ENCODE data around the gene FAIM2.
"Not testable (repeated sequence)": the region's sequence is repeated elsewhere in the genome, so short reads cannot be mapped to it uniquely, and the experiment has no call there.

FAIM2 gene

DNA sequence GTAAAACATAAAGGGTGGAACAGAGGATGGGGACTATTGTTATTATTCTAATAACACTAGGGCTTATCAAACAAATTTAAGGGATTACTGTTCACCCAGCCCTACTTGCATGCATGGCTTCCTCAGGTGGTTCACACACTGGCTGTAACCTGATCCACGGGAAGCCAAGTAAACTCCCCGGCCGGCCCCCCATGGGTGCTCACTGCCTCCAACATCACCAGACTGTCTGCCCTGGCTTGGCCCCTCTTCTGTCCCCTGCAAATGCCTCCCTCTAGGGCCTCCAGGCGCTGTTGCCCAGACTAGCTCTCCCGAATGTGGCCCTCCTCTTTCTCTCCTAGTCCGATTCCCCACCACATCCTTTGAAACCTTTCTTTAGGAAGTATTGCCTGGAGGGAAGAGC lies 18.6 kb downstream of the FAIM2 start:
- Mint-ChIP-seq H3K27ac (no peak overlapping the region), H3K4me1 (no peaks in the 10 kb centered on the region), H3K27me3 (peaks cover 17% of the 10 kb centered on the region), H3K4me3 (no peak overlapping the region), H3K9me3 (peaks cover 6 to 8% of the 10 kb centered on the region in 2 donors)
- ATAC-seq (no peak), DNase-seq (no peak)

DNA sequence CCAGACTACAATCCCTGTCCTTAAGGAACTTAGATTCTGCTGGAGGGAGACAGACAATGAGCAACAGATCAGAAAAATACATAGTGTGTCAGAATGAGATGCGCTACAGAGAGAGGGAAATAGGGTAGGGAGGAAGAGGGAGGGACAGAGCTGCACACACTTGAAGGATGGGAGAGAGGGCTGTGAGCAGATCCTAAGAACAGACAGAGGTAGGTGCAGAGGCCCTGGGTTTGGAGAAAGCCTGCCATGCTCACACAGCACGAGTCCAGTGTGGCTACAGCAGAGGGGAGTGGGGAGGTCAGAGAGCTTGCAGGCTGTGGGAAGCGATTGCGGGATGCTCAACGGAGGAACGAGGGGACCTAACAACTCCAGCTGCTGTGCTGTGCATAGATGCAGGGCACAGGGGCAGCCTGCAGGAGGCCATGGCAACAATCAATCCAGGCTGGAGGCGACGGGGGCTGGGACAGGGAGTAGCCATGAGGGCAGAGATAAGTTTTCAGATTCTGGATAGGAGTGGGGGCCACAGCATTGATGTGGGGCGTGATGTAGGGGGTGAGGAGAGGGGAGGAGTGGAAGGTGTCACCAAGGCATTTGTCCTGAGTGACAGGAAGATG lies 20.7 kb downstream of the FAIM2 start:
- Mint-ChIP-seq H3K4me3 (no peak overlapping the region), H3K9me3 (peaks cover 27 to 30% of the 10 kb centered on the region in 2 donors), H3K4me1 (no peaks in the 10 kb centered on the region), H3K27ac (no peak overlapping the region), H3K27me3 (peaks cover 17% of the 10 kb centered on the region)
- DNase-seq, result no peak
- ATAC-seq, result no peak

DNA sequence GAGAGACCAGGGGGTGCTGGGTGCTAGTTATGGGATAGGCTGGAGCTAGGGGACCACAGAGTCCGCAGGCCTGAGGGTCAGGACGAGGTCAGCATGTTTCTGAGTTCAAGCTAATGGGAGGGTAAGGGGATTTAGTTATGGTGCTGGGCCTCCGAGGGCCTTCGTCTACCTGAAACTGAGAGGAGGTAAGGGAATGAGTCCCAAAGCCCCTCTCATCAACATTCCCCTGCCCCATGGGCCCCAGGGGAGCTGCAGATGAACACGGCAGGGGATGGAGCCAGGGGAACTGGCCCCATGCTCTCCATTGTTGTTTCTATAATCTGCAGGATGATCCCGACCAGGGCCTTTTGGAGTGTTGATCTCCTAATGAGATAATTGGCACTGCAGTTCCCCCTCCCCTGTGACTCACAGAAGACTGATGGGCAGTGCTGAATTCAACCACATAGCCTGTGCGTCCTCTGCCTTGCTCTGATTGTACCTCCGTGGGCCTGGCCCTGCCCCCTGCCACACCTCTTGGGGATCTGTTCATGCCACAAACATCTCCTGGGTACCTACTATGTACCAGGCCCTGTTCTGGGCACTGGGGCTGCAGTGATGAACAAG lies 21.4 kb downstream of the FAIM2 start:
- DNase-seq, result no peak
- Mint-ChIP-seq H3K27ac (no peak overlapping the region), H3K27me3 (peaks cover 16% of the 10 kb centered on the region), H3K4me3 (no peak overlapping the region), H3K9me3 (peaks cover 31 to 35% of the 10 kb centered on the region in 2 donors), H3K4me1 (no peaks in the 10 kb centered on the region)
- no peak for ATAC-seq

DNA sequence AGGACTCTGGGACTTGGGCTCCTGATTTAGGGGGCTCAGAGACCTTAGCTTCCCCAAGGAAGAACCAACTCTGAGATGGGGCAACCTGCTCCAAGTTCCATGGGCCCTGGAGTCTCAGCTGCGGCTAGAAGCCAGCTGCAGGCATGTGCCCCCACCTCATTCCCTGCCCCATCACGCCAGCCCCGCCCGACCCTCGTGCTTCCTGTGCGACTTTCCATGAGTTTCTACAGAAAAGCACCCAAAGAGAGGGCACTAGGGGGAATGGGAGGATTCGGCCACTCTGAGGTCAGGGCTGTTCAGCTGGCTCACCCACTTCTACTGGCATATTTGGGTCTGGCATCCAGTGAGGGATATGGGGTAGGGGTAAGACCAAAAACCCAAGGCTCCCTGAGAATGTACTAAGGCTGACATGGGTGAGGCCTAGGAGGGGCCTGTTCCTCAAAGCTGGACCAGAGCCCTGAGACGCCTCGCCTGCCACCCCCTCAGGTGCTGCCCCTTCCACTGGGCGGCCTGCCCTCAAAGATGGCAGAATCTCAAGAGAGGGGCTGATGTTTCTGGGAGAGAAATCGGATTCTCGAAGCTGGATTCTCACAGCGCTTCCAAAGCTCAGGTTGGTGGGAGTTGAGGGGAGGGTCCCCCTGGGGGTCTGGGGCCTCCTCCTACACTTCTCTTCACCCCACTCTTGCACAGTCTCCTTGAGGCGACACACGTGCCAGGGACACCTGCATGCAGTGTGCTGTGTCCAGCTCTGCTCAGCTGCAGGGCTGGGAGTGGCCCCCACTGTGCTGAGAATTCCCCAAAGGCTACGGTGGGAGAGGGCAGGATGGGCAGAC lies 22.1 kb downstream of the FAIM2 start:
- Mint-ChIP-seq H3K27me3 (peaks cover 9% of the 10 kb centered on the region), H3K9me3 (peaks cover 31 to 35% of the 10 kb centered on the region in 2 donors), H3K4me1 (no peaks in the 10 kb centered on the region), H3K4me3 (no peak overlapping the region), H3K27ac (no peak overlapping the region)
- ATAC-seq (no peak), DNase-seq (no peak)

DNA sequence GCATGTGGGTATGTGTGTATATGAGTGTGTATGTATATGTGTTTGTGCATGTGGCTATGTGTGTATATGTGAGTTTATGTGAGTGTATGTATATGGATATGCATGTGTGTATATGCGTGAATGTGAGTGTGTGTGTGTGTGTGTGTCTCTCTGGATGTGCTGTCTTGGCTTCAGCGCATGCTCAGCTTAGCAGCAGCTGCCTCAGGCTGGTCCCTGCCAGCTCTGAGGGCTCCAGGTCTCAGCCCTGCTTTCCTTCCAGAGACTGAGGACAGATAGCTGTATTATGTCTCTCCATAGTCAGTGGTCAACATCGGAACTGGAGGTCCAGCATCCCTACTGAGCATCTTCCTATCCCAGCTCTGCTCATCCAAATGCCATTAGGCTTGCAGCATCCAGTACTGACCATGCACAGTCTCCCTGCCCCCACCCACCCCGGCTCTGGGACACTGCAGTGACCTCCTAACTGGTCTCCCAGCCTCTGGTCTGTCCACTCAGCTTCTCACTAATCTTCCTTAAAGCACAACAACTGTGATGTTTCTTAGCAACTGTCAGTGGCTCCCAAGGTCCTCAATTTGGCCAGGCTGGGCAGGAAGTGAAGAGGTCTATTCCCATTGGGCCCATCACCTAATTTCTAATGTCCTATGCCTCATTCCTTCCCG lies 22.8 kb downstream of the FAIM2 start:
- peaks cover 31 to 35% of the 10 kb centered on the region in 2 donors for H3K9me3 Mint-ChIP-seq
- H3K27ac Mint-ChIP-seq, result no peak overlapping the region

DNA sequence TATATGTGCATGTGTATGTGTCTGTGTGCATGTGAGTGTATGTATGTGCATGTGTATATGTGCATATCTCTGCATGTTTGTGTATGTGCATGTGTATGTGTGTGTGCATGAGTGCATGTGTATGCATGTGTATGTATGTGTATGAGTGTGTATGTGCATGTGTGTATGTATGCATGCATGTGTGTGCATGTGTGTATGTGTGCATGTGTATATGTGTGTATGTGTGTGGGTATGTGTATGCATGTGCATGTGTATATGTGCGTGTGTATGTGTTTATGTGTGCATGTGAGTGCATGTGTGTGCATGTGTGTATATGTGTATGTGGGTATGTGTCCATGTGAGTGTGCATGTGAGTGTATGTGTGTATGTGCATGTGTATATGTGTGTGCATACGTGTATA lies 24.6 kb downstream of the FAIM2 start:
- not testable (repeated sequence) for DNase-seq, H3K27me3 Mint-ChIP-seq, H3K4me1 Mint-ChIP-seq, ATAC-seq, H3K27ac Mint-ChIP-seq, H3K4me3 Mint-ChIP-seq
- H3K9me3 Mint-ChIP-seq, result peaks cover 31 to 35% of the 10 kb centered on the region in 2 donors

More for the DNA sequence above, 22.8 kb downstream of the FAIM2 start:
- Mint-ChIP-seq H3K27me3 (peaks cover 7% of the 10 kb centered on the region), H3K4me1 (no peaks in the 10 kb centered on the region), H3K4me3 (no peak overlapping the region)
- DNase-seq (no peak), ATAC-seq (no peak)

DNA sequence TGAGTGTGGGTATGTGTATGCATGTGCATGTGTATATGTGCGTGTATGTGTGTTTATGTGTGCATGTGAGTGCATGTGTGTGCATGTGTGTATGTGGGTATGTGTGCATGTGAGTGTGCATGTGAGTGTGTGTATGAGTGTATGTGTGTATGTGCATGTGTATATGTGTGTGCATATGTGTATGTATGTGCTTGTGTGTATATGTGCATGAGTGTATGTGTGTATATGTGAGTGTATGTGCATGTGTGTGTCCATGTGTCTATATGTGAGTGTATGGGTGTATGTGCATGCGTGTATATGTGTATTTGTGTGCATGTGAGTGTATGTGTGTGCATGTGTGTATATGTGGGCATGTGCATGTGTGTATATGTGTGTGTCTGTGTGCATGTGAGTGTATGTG lies 25.7 kb downstream of the FAIM2 start:
- H3K4me1 Mint-ChIP-seq, result no peaks in the 10 kb centered on the region
- no peak for ATAC-seq

DNA sequence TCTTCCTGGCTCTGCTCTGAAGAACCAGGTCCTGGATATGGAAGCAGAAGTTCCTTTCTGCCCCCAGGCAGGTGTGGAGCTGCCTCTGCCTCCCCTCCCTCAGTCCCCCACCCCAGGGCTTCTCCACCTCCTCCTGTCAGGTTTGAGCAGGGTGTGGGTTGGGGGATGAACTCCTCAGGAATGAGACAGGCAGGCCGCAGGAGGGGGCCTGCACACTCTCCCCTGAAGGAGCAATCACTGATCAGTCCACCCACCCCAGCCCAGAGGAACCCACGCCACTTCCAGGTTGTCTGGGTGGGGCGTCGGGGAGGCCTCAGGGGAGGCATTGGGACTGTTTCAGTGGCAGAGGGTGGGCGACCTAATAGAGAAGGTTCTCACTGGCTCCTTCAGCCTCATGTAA lies 26.6 kb downstream of the FAIM2 start:
- ATAC-seq (no peak), DNase-seq (no peak)
- Mint-ChIP-seq H3K27me3 (no peaks in the 10 kb centered on the region), H3K27ac (no peak overlapping the region), H3K4me1 (no peaks in the 10 kb centered on the region), H3K4me3 (no peak overlapping the region), H3K9me3 (peaks cover 31 to 35% of the 10 kb centered on the region in 2 donors)

More for the DNA sequence above, 25.7 kb downstream of the FAIM2 start:
- Mint-ChIP-seq H3K9me3 (peaks cover 31 to 35% of the 10 kb centered on the region in 2 donors), H3K27me3 (no peaks in the 10 kb centered on the region), H3K27ac (no peak overlapping the region), H3K4me3 (no peak overlapping the region)
- no peak for DNase-seq

DNA sequence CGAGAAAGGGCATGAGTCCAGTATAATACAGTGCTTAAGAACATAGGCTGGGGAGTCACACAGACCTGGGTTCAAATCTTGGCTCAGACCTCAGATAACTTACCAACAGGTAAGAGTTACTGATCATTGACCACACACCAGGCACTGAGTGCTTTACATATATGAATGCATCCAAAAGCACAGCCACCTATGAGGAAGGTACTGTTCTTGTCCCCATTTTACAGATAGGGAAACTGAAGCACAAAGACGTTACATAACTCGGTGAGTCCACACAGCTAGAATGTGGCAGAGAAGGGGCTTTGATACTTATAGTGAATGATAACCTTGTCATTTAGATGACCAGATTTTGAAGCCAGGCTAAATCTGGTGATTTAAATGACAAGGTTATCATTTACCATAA lies 27.6 kb downstream of the FAIM2 start:
- ATAC-seq (no peak), DNase-seq (no peak)
- Mint-ChIP-seq H3K27me3 (no peaks in the 10 kb centered on the region), H3K4me3 (no peak overlapping the region), H3K4me1 (no peaks in the 10 kb centered on the region), H3K27ac (no peak overlapping the region), H3K9me3 (peaks cover 31 to 35% of the 10 kb centered on the region in 2 donors)

DNA sequence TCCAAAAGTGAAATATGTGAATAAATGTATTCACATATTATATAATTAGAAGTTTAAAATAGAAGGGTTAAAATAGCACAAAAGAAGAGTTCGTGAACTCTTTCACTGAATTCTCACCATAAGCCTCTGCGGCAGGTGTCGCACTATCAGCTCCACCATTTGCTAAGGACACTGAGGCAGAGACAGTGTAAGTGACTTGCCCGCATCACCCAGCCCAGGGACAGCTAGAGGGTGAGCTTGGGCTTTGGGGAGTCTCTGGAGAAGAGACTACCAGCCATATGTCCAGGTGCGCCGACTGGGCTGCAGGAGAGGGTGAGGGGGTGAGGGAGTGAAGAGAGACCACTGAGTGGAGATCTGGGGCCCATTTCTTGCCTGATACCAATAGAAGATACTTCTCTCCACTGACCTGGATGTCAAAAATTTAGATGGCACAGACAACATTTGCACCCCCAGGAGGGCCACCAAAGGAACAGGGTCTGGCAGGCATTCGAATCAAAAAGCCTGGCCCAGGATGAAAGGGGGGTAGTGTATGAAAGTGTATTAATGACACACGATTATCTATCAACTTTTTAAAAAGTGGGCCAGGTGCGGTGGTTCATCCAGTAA lies 28.5 kb downstream of the FAIM2 start:
- Mint-ChIP-seq H3K4me1 (no peaks in the 10 kb centered on the region), H3K27me3 (no peaks in the 10 kb centered on the region), H3K27ac (no peak overlapping the region), H3K4me3 (no peak overlapping the region), H3K9me3 (peaks cover 27% of the 10 kb centered on the region in 2 donors)
- DNase-seq, result no peak
- no peak for ATAC-seq

DNA sequence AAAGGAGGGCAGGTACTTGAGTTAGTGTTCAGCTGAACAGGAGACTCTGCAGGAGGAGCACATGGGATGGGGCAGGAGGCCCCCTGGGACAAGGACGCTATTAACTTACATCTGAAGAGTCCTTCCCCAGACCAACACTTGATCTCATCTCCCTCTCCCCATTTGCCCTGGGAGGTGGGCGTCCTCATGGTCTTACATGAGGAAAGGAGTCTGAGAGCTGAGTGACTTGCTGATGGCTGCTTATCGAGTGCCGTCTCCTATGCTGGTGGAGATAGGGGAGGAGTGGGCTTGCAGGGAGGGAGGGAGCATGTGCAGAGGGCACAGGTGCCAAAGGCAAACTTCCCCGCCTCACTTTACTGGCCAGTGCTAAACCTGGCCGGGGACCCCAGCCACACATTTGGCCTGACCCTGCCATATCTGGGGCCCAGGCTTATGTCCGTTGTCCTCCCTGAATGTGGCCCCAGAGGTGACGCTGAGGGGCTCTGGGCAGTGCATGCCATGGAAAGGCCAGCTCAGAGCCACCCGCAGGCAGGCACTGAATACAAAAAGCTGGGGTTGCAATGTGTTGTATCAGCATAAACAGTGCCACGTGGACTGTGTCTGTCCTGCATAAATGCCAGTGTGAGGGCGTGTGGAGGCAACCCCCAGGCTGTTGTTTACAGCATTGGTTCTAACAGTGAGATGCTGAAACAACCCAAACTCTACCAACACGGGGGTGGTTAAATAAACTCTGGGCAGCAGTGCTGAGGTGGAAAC lies 29.4 kb downstream of the FAIM2 start:
- H3K27me3 Mint-ChIP-seq, result no peaks in the 10 kb centered on the region
- no peak for DNase-seq
- H3K9me3 Mint-ChIP-seq, result peaks cover 18% of the 10 kb centered on the region in 2 donors
- H3K4me3 Mint-ChIP-seq, result no peak overlapping the region
- no peak overlapping the region for H3K27ac Mint-ChIP-seq
- H3K4me1 Mint-ChIP-seq, result no peaks in the 10 kb centered on the region
- no peak for ATAC-seq

DNA sequence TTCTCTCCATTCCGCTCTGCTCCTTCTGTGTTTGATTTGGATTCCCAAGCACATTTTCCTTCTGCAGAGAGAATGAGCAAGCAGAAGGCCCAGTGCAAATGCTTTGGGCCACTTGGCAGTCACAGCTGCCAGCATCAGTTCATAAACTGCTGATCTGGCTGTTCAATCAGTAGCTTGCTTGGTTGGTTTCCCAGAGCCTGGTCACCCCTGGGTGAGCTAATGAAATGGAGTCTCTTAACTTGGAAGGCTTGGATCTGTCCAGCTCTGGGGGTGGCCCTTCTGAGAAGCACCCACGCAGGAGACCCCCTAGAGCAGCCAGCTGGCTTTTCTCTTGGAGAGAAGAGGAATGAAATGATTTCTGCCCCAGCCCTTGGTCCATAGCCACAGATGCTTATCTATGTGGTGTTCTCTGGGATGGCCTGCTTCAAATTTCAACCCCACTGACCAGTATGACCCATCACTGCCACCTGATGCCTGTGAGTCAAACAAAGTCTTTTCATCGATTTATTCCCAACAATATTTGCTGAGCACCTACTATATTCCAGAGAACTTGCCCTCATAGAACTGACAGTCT lies 30.3 kb downstream of the FAIM2 start:
- no peaks in the 10 kb centered on the region for H3K27me3 Mint-ChIP-seq
- DNase-seq (no peak), ATAC-seq (no peak)
- no peak overlapping the region for H3K27ac Mint-ChIP-seq
- peaks cover 9 to 10% of the 10 kb centered on the region in 2 donors for H3K9me3 Mint-ChIP-seq
- H3K4me3 Mint-ChIP-seq, result no peak overlapping the region
- H3K4me1 Mint-ChIP-seq, result no peaks in the 10 kb centered on the region

DNA sequence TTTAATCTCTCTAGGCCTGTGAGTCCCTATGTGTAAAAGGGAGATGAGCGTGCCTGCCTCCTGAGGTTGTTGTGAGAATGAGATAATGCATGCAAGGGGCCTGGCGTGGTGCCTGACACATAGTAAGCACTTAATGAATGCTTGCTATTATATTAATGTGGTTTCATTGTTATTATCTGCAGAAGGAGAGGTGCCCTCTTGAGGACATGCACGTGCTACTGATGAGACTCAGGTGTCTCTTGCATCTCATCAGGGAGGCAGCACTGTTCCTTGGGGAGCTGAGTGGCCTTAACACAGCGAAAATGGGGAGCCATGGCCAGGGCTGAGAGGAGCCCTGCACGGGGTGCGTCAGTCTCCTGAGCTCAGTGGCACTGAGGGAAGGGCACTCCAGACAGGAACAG lies 30.9 kb downstream of the FAIM2 start:
- Mint-ChIP-seq H3K4me1 (no peaks in the 10 kb centered on the region), H3K9me3 (peaks cover 2 to 3% of the 10 kb centered on the region in 2 donors), H3K27me3 (no peaks in the 10 kb centered on the region), H3K27ac (peak overlapping the region in 1 of 2 donors; percentile 64), H3K4me3 (no peak overlapping the region)
- ATAC-seq (no peak), DNase-seq (no peak)

DNA sequence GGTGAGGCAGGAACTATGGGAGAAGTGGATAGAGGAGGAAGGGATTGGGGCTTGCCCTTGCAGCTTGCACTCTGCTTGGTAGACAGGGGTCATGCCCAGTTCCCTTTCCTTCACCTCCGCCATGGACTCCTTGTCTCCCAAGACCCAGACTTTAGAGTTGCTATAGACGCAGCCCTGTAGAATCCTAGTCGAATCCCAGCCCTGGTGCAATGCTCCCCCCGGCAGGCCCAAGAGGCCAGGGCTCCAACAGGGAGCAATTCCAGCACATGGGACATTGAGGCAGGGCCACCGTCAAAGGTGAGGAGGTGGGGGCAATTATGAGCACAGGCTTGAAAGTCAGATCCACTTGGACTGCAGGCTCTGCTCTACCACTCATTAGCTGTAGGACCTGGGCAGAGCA lies 31.3 kb downstream of the FAIM2 start:
- ATAC-seq, result no peak
- DNase-seq, result no peak
- Mint-ChIP-seq H3K4me3 (no peak overlapping the region), H3K9me3 (no peaks in the 10 kb centered on the region), H3K4me1 (no peaks in the 10 kb centered on the region), H3K27ac (no peak overlapping the region), H3K27me3 (no peaks in the 10 kb centered on the region)
